Prostate gland (tissue), 2 donors: ENCODE results near the gene STK35.

Experiments
- POLR2A ChIP-seq: fragments of 450-650 bp; IDR thresholded peaks from one replicate; pipeline ENCODE4 v1.6.1; 2016; ENCODE audit warnings: antibody characterized with exemption, mild to moderate bottlenecking
- POLR2AphosphoS5 ChIP-seq: sonication (generic); formaldehyde crosslinking; IDR thresholded peaks from one replicate; pipeline ENCODE4 v1.6.1; 2017; ENCODE audit warnings: antibody characterized with exemption
- TF ChIP-seq, protein P1 (sequence below), 4 experiments: fragments of 200-600 bp in 2 of 4; fragments of 450-650 bp in 2 of 4; sonication (generic) in 2 of 4; IDR thresholded peaks; 1 replicate in 3 of 4; 2 replicates in 1 of 4; pipeline ENCODE4 v1.5.1; 2016 to 2019; ENCODE audit warnings: antibody characterized with exemption in 4 of 4, mild to moderate bottlenecking in 2 of 4, moderate library complexity in 2 of 4

DNA sequence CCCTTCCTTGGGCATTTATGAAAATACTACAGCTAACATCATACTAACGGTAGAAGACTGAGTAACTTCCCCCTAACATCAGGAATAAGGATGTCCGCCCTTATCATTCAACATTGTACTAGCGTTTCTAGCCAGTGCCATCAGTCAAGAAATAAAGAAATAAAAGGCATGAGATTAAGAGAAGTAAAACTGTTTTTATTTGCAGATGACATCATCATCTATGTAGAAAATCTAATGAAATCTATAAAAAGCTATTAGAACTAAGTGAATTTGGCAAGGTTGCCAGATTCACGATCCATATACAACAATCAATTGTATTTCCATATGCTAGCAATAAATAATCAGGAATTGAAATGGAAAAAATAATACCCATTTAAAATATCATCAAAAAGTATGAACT, 54.6 kb downstream of the STK35 start:
- TF ChIP-seq, protein P1, sequence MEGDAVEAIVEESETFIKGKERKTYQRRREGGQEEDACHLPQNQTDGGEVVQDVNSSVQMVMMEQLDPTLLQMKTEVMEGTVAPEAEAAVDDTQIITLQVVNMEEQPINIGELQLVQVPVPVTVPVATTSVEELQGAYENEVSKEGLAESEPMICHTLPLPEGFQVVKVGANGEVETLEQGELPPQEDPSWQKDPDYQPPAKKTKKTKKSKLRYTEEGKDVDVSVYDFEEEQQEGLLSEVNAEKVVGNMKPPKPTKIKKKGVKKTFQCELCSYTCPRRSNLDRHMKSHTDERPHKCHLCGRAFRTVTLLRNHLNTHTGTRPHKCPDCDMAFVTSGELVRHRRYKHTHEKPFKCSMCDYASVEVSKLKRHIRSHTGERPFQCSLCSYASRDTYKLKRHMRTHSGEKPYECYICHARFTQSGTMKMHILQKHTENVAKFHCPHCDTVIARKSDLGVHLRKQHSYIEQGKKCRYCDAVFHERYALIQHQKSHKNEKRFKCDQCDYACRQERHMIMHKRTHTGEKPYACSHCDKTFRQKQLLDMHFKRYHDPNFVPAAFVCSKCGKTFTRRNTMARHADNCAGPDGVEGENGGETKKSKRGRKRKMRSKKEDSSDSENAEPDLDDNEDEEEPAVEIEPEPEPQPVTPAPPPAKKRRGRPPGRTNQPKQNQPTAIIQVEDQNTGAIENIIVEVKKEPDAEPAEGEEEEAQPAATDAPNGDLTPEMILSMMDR (IDR thresholded peaks at IDR 0.05), result no peak
- no peak for TF ChIP-seq POLR2AphosphoS5
- no peak for TF ChIP-seq POLR2A
